IMR-90 (cell line): ENCODE results near the gene ADAMTS8. TPM values are rescaled to one million over a fixed set of nuclear protein-coding genes. Genes with fewer than 3 reads are reported as not detected.

Experiments used
- ATAC-seq: fragments of 200-7000 bp; cut with Tn5 transposase; 2 replicates; pipeline ENCODE4 v1.9.1; 2020; ENCODE audit warnings: low read depth, mild to moderate bottlenecking, moderate library complexity
- BruUV-seq: library from RNA; stranded (reverse); fragments of 400-500 nt; replicated peaks from 2 replicates; lab custom pipeline; 2021; lab: Mats Ljungman, UMichigan
- CTCF ChIA-PET: fragments of 300-600 bp; formaldehyde crosslinking; extraction: SDS; loops from one replicate; lab custom pipeline; 2021; ENCODE audit warnings: antibody characterized with exemption; lab: Yijun Ruan, JAX
- POLR2A ChIA-PET: fragments of 300-600 bp; sonication (Branson Sonifier 250); formaldehyde crosslinking; loops from one replicate; lab custom pipeline; 2022; ENCODE audit warnings: antibody characterized with exemption; ENCODE audit not compliant: unreplicated experiment; lab: Charles Lee
- DNase-seq: peaks from one replicate; pipeline ENCODE4 v3.0.0; 2013
- H2AFZ ChIP-seq: replicated peaks from 2 replicates; pipeline ENCODE3; 2013; ENCODE audit warnings: low read length, mild to moderate bottlenecking; ENCODE audit not compliant: poor library complexity
- H2AK5ac ChIP-seq: 2 replicates; pipeline ENCODE4 v1.6.1; 2013; ENCODE audit warnings: low read depth, low read length, inconsistent platforms
- H2AK9ac ChIP-seq: replicated peaks from 2 replicates; pipeline ENCODE3; 2013; ENCODE audit warnings: mild to moderate bottlenecking, low read depth, low read length, moderate library complexity; ENCODE audit not compliant: poor library complexity
- H2BK120ac ChIP-seq: 2 replicates; pipeline ENCODE4 v1.6.1; 2013; ENCODE audit warnings: low read depth, low read length, inconsistent platforms
- H2BK15ac ChIP-seq: 3 replicates; pipeline ENCODE4 v1.6.1; 2013; ENCODE audit warnings: low read depth, low read length, inconsistent platforms
- H2BK20ac ChIP-seq: 2 replicates; pipeline ENCODE4 v1.6.1; 2013; ENCODE audit warnings: low read depth, mild to moderate bottlenecking, inconsistent platforms, low read length, moderate library complexity
- H2BK5ac ChIP-seq: 2 replicates; pipeline ENCODE4 v1.6.1; 2013; ENCODE audit warnings: mild to moderate bottlenecking, low read depth, low read length, inconsistent platforms; ENCODE audit not compliant: poor library complexity, severe bottlenecking
- H3K14ac ChIP-seq: replicated peaks from 2 replicates; pipeline ENCODE4 v1.6.1; 2013; ENCODE audit warnings: low read depth, low read length, inconsistent platforms
- H3K18ac ChIP-seq: 2 replicates; pipeline ENCODE4 v1.6.1; 2013; ENCODE audit warnings: low read depth, low read length, control low read depth
- H3K23ac ChIP-seq: 2 replicates; pipeline ENCODE4 v1.6.1; 2013; ENCODE audit warnings: low read depth, low read length, inconsistent platforms
- H3K27ac ChIP-seq: 2 replicates; pipeline ENCODE4 v1.5.1; 2013; ENCODE audit warnings: mild to moderate bottlenecking, control low read depth, low read length; ENCODE audit not compliant: insufficient read depth
- H3K27me3 ChIP-seq: 2 replicates; pipeline ENCODE4 v1.6.1; 2013; ENCODE audit warnings: low read length; ENCODE audit not compliant: control insufficient read depth, insufficient read depth
- H3K36me3 ChIP-seq: 2 replicates; pipeline ENCODE4 v1.6.1; 2013; ENCODE audit warnings: low read length, mixed read lengths; ENCODE audit not compliant: control insufficient read depth, insufficient read depth
- H3K4ac ChIP-seq: 2 replicates; pipeline ENCODE4 v1.6.1; 2013; ENCODE audit warnings: low read depth, low read length, inconsistent platforms
- H3K4me1 ChIP-seq: 2 replicates; pipeline ENCODE4 v1.6.1; 2013; ENCODE audit warnings: low read length, mixed read lengths; ENCODE audit not compliant: control insufficient read depth, insufficient read depth
- H3K4me2 ChIP-seq: 2 replicates; pipeline ENCODE4 v1.6.1; 2013; ENCODE audit warnings: low read depth, mild to moderate bottlenecking, control low read depth, low read length, moderate library complexity
- H3K4me3 ChIP-seq: 2 replicates; pipeline ENCODE4 v1.5.1; 2013; ENCODE audit warnings: low read depth, mild to moderate bottlenecking, control low read depth, low read length, moderate library complexity; ENCODE audit not compliant: insufficient read depth
- H3K56ac ChIP-seq: 2 replicates; pipeline ENCODE4 v1.6.1; 2013; ENCODE audit warnings: low read length, inconsistent platforms; ENCODE audit not compliant: insufficient read depth; ENCODE audit errors: extremely low read depth
- H3K79me1 ChIP-seq, 2 experiments: 2 replicates each; pipeline ENCODE4 v1.6.1; 2013; ENCODE audit warnings: low read length in 2 of 2, inconsistent platforms in 1 of 2, low read depth in 1 of 2
- H3K9ac ChIP-seq: 2 replicates; pipeline ENCODE4 v1.6.1; 2013; ENCODE audit warnings: low read depth, low read length, control low read depth
- H3K9me1 ChIP-seq: 2 replicates; pipeline ENCODE4 v1.6.1; 2013; ENCODE audit warnings: low read length, inconsistent platforms; ENCODE audit not compliant: insufficient read depth
- H3K9me3 ChIP-seq: 2 replicates; pipeline ENCODE4 v1.6.1; 2013; ENCODE audit warnings: low read length; ENCODE audit not compliant: control insufficient read depth, insufficient read depth
- H4K20me1 ChIP-seq: 2 replicates; pipeline ENCODE4 v1.6.1; 2013; ENCODE audit warnings: low read length, inconsistent platforms; ENCODE audit not compliant: insufficient read depth
- H4K5ac ChIP-seq: 2 replicates; pipeline ENCODE4 v1.6.1; 2013; ENCODE audit warnings: mild to moderate bottlenecking, low read depth, low read length, control low read depth
- H4K8ac ChIP-seq, 2 experiments: 2 replicates each; pipeline ENCODE4 v1.6.1; 2013; ENCODE audit warnings: low read depth in 2 of 2, low read length in 2 of 2, control low read depth in 1 of 2, inconsistent platforms in 1 of 2
- H4K91ac ChIP-seq: 2 replicates; pipeline ENCODE4 v1.6.1; 2013; ENCODE audit warnings: low read depth, low read length, inconsistent platforms; ENCODE audit not compliant: insufficient read depth
- BHLHE40 ChIP-seq: fragments of 150-350 bp; IDR thresholded peaks from 2 replicates; pipeline ENCODE4 v1.6.1; 2016; ENCODE audit warnings: mild to moderate bottlenecking, low read depth, low read length
- CEBPB ChIP-seq: IDR thresholded peaks from 2 replicates; pipeline ENCODE4 v1.6.1; 2012; ENCODE audit warnings: low read depth, low read length, improper control_type of control experiment
- CHD1 ChIP-seq: IDR thresholded peaks from 2 replicates; pipeline ENCODE4 v1.6.1; 2012; ENCODE audit warnings: low read depth, low read length, improper control_type of control experiment
- FOS ChIP-seq: fragments of 150-350 bp; IDR thresholded peaks from 2 replicates; pipeline ENCODE4 v1.6.1; 2016; ENCODE audit warnings: low read depth, low read length
- MAFK ChIP-seq: IDR thresholded peaks from 2 replicates; pipeline ENCODE4 v1.6.1; 2012; ENCODE audit warnings: low read depth, low read length, improper control_type of control experiment
- MAZ ChIP-seq: IDR thresholded peaks from 2 replicates; pipeline ENCODE4 v1.6.1; 2012; ENCODE audit warnings: low read depth, mild to moderate bottlenecking, low read length, improper control_type of control experiment, moderate library complexity, borderline replicate concordance
- MXI1 ChIP-seq: IDR thresholded peaks from 2 replicates; pipeline ENCODE4 v1.6.1; 2012; ENCODE audit warnings: low read depth, mild to moderate bottlenecking, low read length, moderate library complexity, borderline replicate concordance
- WGBS, 2 experiments: methylation state at CpG; one replicate each; pipeline versions ENCODE4 v1.1.5 to v1.1.7; 2013; ENCODE audit warnings: missing lambda C conversion rate in 2 of 2; ENCODE audit not compliant: insufficient read length in 1 of 2; ENCODE audit errors: extremely low coverage in 2 of 2; 5-methylcytosine and 5-hydroxymethylcytosine counted together
- dilution Hi-C: fragments of 300-500 bp; cut with HindIII; formaldehyde crosslinking; loops from one replicate; pipeline ENCODE4 v1.14.3; 2018; ENCODE audit warnings: low sequenced_read_pairs; ENCODE audit not compliant: unreplicated experiment
- in situ Hi-C: fragments of 300-500 bp; cut with MboI; formaldehyde crosslinking; loops from 3 replicates; pipeline ENCODE4 v1.14.3; 2019; ENCODE audit warnings: low sequenced_read_pairs, inconsistent platforms, mixed read lengths
- intact Hi-C: fragments of 100-400 bp; cut with micrococcal nuclease; formaldehyde crosslinking; loops from 2 replicates; pipeline ENCODE4 v1.10.0; 2022
- polyA plus RNA-seq, 3 experiments: library from polyadenylated mRNA; depleted of rRNA; stranded (reverse); fragments of >200 nt; gene quantifications; 2 replicates each; pipeline ENCODE4 v1.2.3, GENCODE V29; 2012; ENCODE audit warnings: low replicate concordance in 1 of 3
- total RNA-seq: library from RNA; depleted of rRNA; stranded (reverse); fragments of >200 nt; gene quantifications from 2 replicates; pipeline ENCODE4 v1.2.3, GENCODE V29; 2012
- TF ChIP-seq, protein P1 (sequence below): fragments of 150-350 bp; IDR thresholded peaks from 2 replicates; pipeline ENCODE4 v1.6.1; 2016; ENCODE audit warnings: low read depth, mild to moderate bottlenecking, low read length, moderate library complexity, borderline replicate concordance
- TF ChIP-seq, protein P2 (sequence below): conservative IDR thresholded peaks from 2 replicates; pipeline ENCODE4 v1.5.1; 2012; ENCODE audit warnings: mild to moderate bottlenecking, low read depth, low read length, improper control_type of control experiment
- TF ChIP-seq, protein P3 (sequence below): fragments of 150-350 bp; IDR thresholded peaks from 2 replicates; pipeline ENCODE4 v1.6.1; 2017; ENCODE audit warnings: mild to moderate bottlenecking, antibody characterized with exemption, low read length, low read depth

ADAMTS8 gene
- total and polyA plus RNA-seq, 2 of the 4 experiments (the other 2 are of a cell fraction), result under 0.01 to 0.60 TPM

DNA sequence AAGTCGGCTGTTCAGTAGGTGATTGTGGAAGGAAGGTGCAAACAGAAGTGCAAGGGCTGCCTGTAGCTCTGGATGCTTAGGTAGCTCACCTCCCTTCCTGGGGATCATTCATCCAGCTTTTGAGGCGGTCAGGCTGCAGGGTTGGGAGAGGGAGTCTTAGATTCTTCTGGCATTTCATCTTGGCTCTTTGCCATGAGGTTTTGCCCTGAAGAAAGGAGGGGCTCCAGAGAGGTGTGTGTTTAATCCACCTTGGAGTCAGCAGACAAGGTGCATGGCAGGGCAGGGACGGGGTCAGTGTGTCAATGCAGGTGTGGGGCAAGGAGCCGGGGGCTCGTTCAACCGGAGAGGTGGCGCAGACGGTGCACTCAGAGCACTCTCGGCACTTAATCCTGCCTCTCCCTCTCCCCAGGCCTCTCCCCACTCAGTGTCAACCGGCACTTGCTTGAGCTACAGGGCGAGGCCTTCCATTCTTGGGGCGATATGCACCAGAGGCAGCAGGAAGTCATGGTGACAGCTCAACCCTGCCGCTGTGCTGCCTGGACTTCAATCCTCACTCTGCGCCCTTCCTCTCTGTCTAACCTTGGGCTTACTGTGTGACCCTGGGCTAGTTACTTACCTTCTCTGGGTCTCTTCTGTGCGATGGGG lies 27.2 kb upstream of the ADAMTS8 start (continued):
- TF ChIP-seq, protein P1, sequence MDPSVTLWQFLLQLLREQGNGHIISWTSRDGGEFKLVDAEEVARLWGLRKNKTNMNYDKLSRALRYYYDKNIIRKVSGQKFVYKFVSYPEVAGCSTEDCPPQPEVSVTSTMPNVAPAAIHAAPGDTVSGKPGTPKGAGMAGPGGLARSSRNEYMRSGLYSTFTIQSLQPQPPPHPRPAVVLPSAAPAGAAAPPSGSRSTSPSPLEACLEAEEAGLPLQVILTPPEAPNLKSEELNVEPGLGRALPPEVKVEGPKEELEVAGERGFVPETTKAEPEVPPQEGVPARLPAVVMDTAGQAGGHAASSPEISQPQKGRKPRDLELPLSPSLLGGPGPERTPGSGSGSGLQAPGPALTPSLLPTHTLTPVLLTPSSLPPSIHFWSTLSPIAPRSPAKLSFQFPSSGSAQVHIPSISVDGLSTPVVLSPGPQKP, result no peak

DNA sequence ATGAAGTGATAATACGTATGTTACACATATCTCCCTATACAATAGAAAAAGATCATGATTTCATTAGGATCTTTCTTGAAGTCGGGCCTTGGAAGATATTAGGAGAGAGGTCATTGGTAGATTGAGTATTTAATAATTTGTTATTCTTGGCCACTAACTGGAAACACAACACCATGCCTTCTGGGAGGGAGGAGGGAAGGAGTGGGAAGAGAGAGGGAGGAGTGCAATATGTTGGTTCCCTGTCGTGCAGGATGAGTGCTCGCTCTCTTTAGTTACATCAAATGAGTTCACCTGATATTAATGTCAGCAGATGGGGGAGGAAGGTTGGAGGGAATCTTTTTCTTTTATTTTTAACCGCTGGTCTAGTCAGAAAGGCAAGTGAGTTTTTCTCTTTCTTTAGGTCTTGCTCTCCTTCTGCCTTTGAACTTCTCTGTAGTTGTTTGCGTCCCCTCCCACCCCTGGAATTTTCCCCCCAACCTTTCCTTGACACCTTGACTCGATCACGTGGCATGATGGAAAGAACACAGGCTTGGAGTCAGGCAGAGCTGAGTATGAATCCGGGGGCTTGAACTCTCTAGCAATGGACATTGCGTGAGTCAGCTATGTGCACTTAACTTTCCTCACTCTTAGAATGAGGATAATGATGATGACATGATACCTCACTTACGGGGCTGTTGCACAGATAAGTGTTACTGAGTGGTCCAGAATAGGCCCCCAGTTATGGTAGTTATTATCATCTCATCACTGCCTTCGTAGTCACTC lies 26.3 kb upstream of the ADAMTS8 start:
- no peak overlapping the region for H2BK120ac ChIP-seq
- no peak overlapping the region for H3K4ac ChIP-seq
- ChIA-PET CTCF (interaction anchor here (1.6 kb wide), 1 partner anchor 23 kb away, joined by 5 read pairs; no protein-coding TSS in a partner anchor), POLR2A (no interaction called here)
- no TSS peak for BruUV-seq
- H3K4me1 ChIP-seq, result peaks cover 17% of the 10 kb centered on the region
- H3K18ac ChIP-seq, result 0 out of 2 replicates have a peak overlapping the region, but pooled peaks have one; percentile 9
- no peak overlapping the region for H3K27ac ChIP-seq
- H4K8ac ChIP-seq, result no peak overlapping the region
- no peak overlapping the region for H2BK20ac ChIP-seq
- no CpG with 5 or more reads among the region's 12 CpGs for WGBS, 2 experiments
- no peaks in the 10 kb centered on the region for H3K9me3 ChIP-seq
- H3K14ac ChIP-seq, result peak overlapping the region; percentile 36; the same call in 1 of the 2 replicates
- intact Hi-C loops, result loop anchor here (5.0 kb wide), 2 partner anchors 168 to 388 kb away; no protein-coding TSS in a partner anchor
- H3K4me2 ChIP-seq, result peak overlapping the region; percentile 53
- H3K23ac ChIP-seq, result peak overlapping the region; percentile 44; the same call in 1 of the 2 replicates
- no peak overlapping the region for H2AK5ac ChIP-seq
- no peak overlapping the region for H3K56ac ChIP-seq
- peaks cover 14% of the 10 kb centered on the region for H3K9me1 ChIP-seq
- no peaks in the 10 kb centered on the region for H3K27me3 ChIP-seq
- peaks cover 59% of the 10 kb centered on the region; the same call in 1 of the 2 replicates for H3K36me3 ChIP-seq
- no peak overlapping the region for H2AFZ ChIP-seq
- in situ Hi-C loops, result no loop called here
- peaks cover 1 to 8% of the 10 kb centered on the region in 2 experiments; a peak in 3 of 4 replicates for H3K79me1 ChIP-seq
- no peak overlapping the region for H3K4me3 ChIP-seq
- no peak overlapping the region for H4K5ac ChIP-seq
- H2AK9ac ChIP-seq, result no peak overlapping the region
- DNase-seq (peak; percentile 76), ATAC-seq (peak; percentile 39; the same call in 1 of the 2 replicates)
- H4K91ac ChIP-seq, result peak overlapping the region; percentile 18; the same call in 1 of the 2 replicates
- dilution Hi-C loops, result no loop called here
- no peak overlapping the region for H3K9ac ChIP-seq
- H4K20me1 ChIP-seq, result peaks cover 2% of the 10 kb centered on the region
- no peak overlapping the region for H2BK5ac ChIP-seq
- H2BK15ac ChIP-seq, result peak overlapping the region; percentile 53; the same call in 1 of the 3 replicates
- TF ChIP-seq CEBPB, result peak; percentile 67
- TF ChIP-seq MAFK, result no peak
- TF ChIP-seq, protein P2, sequence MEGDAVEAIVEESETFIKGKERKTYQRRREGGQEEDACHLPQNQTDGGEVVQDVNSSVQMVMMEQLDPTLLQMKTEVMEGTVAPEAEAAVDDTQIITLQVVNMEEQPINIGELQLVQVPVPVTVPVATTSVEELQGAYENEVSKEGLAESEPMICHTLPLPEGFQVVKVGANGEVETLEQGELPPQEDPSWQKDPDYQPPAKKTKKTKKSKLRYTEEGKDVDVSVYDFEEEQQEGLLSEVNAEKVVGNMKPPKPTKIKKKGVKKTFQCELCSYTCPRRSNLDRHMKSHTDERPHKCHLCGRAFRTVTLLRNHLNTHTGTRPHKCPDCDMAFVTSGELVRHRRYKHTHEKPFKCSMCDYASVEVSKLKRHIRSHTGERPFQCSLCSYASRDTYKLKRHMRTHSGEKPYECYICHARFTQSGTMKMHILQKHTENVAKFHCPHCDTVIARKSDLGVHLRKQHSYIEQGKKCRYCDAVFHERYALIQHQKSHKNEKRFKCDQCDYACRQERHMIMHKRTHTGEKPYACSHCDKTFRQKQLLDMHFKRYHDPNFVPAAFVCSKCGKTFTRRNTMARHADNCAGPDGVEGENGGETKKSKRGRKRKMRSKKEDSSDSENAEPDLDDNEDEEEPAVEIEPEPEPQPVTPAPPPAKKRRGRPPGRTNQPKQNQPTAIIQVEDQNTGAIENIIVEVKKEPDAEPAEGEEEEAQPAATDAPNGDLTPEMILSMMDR, result no peak
- no peak for TF ChIP-seq CHD1
- TF ChIP-seq, protein P3, sequence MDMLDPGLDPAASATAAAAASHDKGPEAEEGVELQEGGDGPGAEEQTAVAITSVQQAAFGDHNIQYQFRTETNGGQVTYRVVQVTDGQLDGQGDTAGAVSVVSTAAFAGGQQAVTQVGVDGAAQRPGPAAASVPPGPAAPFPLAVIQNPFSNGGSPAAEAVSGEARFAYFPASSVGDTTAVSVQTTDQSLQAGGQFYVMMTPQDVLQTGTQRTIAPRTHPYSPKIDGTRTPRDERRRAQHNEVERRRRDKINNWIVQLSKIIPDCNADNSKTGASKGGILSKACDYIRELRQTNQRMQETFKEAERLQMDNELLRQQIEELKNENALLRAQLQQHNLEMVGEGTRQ, result peak; percentile 68
- TF ChIP-seq BHLHE40, result no peak
- no peak for TF ChIP-seq MXI1
- 0 out of 2 replicates have a peak, but pooled peaks have one; percentile 10 for TF ChIP-seq MAZ
- TF ChIP-seq FOS, result no peak; the same call in 1 of the 2 replicates
